Body of pancreas (tissue), 4 donors: ENCODE results near the gene BOC.

Experiments used
- CTCF ChIP-seq, 7 experiments: fragments of 450-650 bp in 4 of 7; fragments of 200-600 bp in 3 of 7; sonication (generic) in 3 of 7; IDR thresholded peaks; one replicate each; pipeline ENCODE4 v1.5.1; 2016 to 2019; ENCODE audit warnings: antibody characterized with exemption in 7 of 7
- POLR2A ChIP-seq, 3 donors: fragments of 450-650 bp; IDR thresholded peaks; one replicate each; pipeline ENCODE4 v1.6.1; 2016; ENCODE audit warnings: antibody characterized with exemption in 3 of 3, mild to moderate bottlenecking in 2 of 3

- TF ChIP-seq CTCF (IDR thresholded peaks at IDR 0.05), result no peak
- no peak for TF ChIP-seq POLR2A (IDR thresholded peaks at IDR 0.05)
These were observed 63.9 kb downstream of the BOC start for GRCh38 chr3:113275258-113275556.
